Prostate gland (tissue), 2 donors: ENCODE data around the gene DOCK6. TPM values are rescaled to one million over a fixed set of nuclear protein-coding genes. Genes with fewer than 3 reads are reported as not detected.
"Not testable (repeated sequence)": the region's sequence is repeated elsewhere in the genome, so short reads cannot be mapped to it uniquely, and the experiment has no call there.

Source experiments
- DNase-seq: peaks from one replicate; pipeline ENCODE4 v3.0.0-alpha.2; 2019; ENCODE audit warnings: low spot score
- H3K27ac ChIP-seq, 2 donors: fragments of 200-600 bp; sonication (generic); 2 replicates each; pipeline ENCODE4 v1.5.1; 2017 to 2019
- H3K27me3 ChIP-seq: fragments of 200-600 bp; sonication (generic); replicated peaks from 2 replicates; pipeline ENCODE4 v1.5.1; 2019; ENCODE audit not compliant: insufficient read depth
- H3K36me3 ChIP-seq, 2 donors: fragments of 200-600 bp; sonication (generic); 1 replicate in 1 of 2; 2 replicates in 1 of 2; pipeline versions ENCODE4 v1.5.1 to v1.8.1; 2017 to 2019
- H3K4me1 ChIP-seq: fragments of 200-600 bp; sonication (generic); replicated peaks from 2 replicates; pipeline ENCODE4 v1.5.1; 2019
- H3K4me3 ChIP-seq, 2 donors: fragments of 200-600 bp; sonication (generic); 2 replicates each; pipeline ENCODE4 v1.5.1; 2017 to 2019
- H3K9me3 ChIP-seq: fragments of 200-600 bp; sonication (generic); 2 replicates; pipeline ENCODE4 v1.5.1; 2017
- CTCF ChIP-seq, 4 experiments: fragments of 200-600 bp in 2 of 4; fragments of 450-650 bp in 2 of 4; sonication (generic) in 2 of 4; IDR thresholded peaks; 1 replicate in 3 of 4; 2 replicates in 1 of 4; pipeline ENCODE4 v1.5.1; 2016 to 2019; ENCODE audit warnings: antibody characterized with exemption in 4 of 4, mild to moderate bottlenecking in 2 of 4, moderate library complexity in 2 of 4
- POLR2A ChIP-seq: fragments of 450-650 bp; IDR thresholded peaks from one replicate; pipeline ENCODE4 v1.6.1; 2016; ENCODE audit warnings: antibody characterized with exemption, mild to moderate bottlenecking
- POLR2AphosphoS5 ChIP-seq: sonication (generic); formaldehyde crosslinking; IDR thresholded peaks from one replicate; pipeline ENCODE4 v1.6.1; 2017; ENCODE audit warnings: antibody characterized with exemption
- WGBS: methylation state at CpG from one replicate; pipeline ENCODE4 v1.1.5; 2018; 5-methylcytosine and 5-hydroxymethylcytosine counted together
- intact Hi-C: fragments of 100-400 bp; cut with DNase I; formaldehyde crosslinking; loops from one replicate; pipeline ENCODE4 v1.14.2; 2022
- total RNA-seq, 2 donors: library from RNA; depleted of rRNA; stranded (reverse); fragments of >200 nt; gene quantifications; one replicate each; pipeline ENCODE4 v1.1.0, GENCODE V29; 2016

DOCK6 gene
- total RNA-seq, 2 donors from 2014 or later, result 21.6 to 38.7 TPM

- H3K36me3 ChIP-seq, result peaks cover 0 to 11% of the 10 kb centered on the region in 2 donors
- intact Hi-C loops, result no loop called here
- no peaks in the 10 kb centered on the region for H3K4me1 ChIP-seq
- 72% methylated on average over 8 of the region's 8 CpGs for WGBS
- H3K27ac ChIP-seq, result peak overlapping the region; percentile 5 to 39
- no peak overlapping the region for H3K4me3 ChIP-seq
- no peaks in the 10 kb centered on the region for H3K9me3 ChIP-seq
- H3K27me3 ChIP-seq, result no peaks in the 10 kb centered on the region
- TF ChIP-seq POLR2AphosphoS5 (no peak), POLR2A (no peak), CTCF (IDR thresholded peaks at IDR 0.05) (no peak)
- DNase-seq, result no peak
These were observed 71.8 kb downstream of the DOCK6 start for GRCh38 chr19:11190501-11190900.

- WGBS, result 86% methylated on average over 9 of the region's 9 CpGs
- H3K4me3 ChIP-seq, result no peak overlapping the region
- no peaks in the 10 kb centered on the region for H3K9me3 ChIP-seq
- intact Hi-C loops, result no loop called here
- no peak for DNase-seq
- no peaks in the 10 kb centered on the region for H3K27me3 ChIP-seq
- no peak for TF ChIP-seq POLR2A
- TF ChIP-seq CTCF (IDR thresholded peaks at IDR 0.05), result no peak
- TF ChIP-seq POLR2AphosphoS5, result no peak
- no peaks in the 10 kb centered on the region for H3K4me1 ChIP-seq
- H3K27ac ChIP-seq, result peak overlapping the region; percentile 2 to 53
- H3K36me3 ChIP-seq, result no peaks in the 10 kb centered on the region
These were observed 74.9 kb downstream of the DOCK6 start for GRCh38 chr19:11187441-11187840.

DNA sequence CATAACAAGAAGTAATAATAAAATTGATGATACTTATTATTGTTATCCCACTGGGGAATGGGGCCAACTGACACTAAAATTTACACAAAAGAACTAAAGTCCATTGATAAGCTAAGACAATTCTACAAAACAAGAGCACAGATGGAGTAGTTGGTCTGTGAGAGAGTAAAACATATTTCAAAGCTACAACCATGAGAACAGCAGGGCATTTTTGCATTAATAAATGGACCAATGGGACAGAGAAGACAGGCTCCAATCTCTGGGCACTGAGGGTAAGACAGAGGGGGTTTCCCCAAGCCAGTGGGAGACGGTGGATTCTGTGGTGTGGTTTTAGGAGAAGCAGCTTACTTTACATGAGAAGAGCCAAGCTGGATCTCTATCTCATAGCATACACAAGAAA lies 79.3 kb downstream of the DOCK6 start:
- Histone ChIP-seq H3K27me3 (no peaks in the 10 kb centered on the region), H3K4me1 (no peaks in the 10 kb centered on the region), H3K27ac (no peak overlapping the region), H3K4me3 (no peak overlapping the region), H3K9me3 (no peaks in the 10 kb centered on the region), H3K36me3 (no peaks in the 10 kb centered on the region)
- 91% methylated on average over 1 of the region's 1 CpG for WGBS
- DNase-seq, result no peak
- intact Hi-C loops, result no loop called here
- TF ChIP-seq CTCF (IDR thresholded peaks at IDR 0.05), result no peak
- TF ChIP-seq POLR2A, result no peak
- no peak for TF ChIP-seq POLR2AphosphoS5

- 84% methylated on average over 4 of the region's 4 CpGs for whole genome bisulfite sequencing
- TF ChIP-seq CTCF (IDR thresholded peaks at IDR 0.05) (no peak), POLR2A (no peak), POLR2AphosphoS5 (no peak)
- H3K4me3 ChIP-seq, result no peak overlapping the region
- no peak for DNase-seq
- H3K27me3 ChIP-seq, result no peaks in the 10 kb centered on the region
- H3K27ac ChIP-seq, result no peak overlapping the region
- intact Hi-C loops, result no loop called here
- no peaks in the 10 kb centered on the region for H3K9me3 ChIP-seq
- H3K36me3 ChIP-seq, result peaks cover 0 to 2% of the 10 kb centered on the region in 2 donors
- no peaks in the 10 kb centered on the region for H3K4me1 ChIP-seq
These were observed 80.8 kb downstream of the DOCK6 start for GRCh38 chr19:11181488-11181887.

GRCh38 chr19:11180975-11181374 lies 81.3 kb downstream of the DOCK6 start:
- H3K27me3 ChIP-seq, H3K36me3 ChIP-seq, H3K4me1 ChIP-seq, H3K4me3 ChIP-seq, DNase-seq, H3K9me3 ChIP-seq, intact Hi-C loops: not testable (repeated sequence)
- whole genome bisulfite sequencing, result 80% methylated on average over 8 of the region's 8 CpGs
- peak overlapping the region in 1 of 2 donors; percentile 36 for H3K27ac ChIP-seq
